HEK293 (cell line): Measurements from ENCODE around the gene PDCL3.

Source experiments
- SALL2 ChIP-seq: fragments of 450-650 bp; formaldehyde crosslinking; IDR thresholded peaks from 2 replicates; pipeline ENCODE4 v1.5.0; 2017; ENCODE audit warnings: missing biosample characterization, mild to moderate bottlenecking, missing genetic modification characterization, borderline replicate concordance
- SETDB1 ChIP-seq: IDR thresholded peaks from one replicate; pipeline ENCODE4 v1.6.1; 2017; ENCODE audit warnings: mild to moderate bottlenecking, low read length, moderate library complexity, mixed read lengths; ENCODE audit not compliant: insufficient read length
- ZBTB1 ChIP-seq: fragments of 450-650 bp; formaldehyde crosslinking; IDR thresholded peaks from 2 replicates; pipeline ENCODE4 v1.5.1; 2016; ENCODE audit warnings: missing biosample characterization, missing genetic modification characterization
- ZBTB7A ChIP-seq: fragments of 450-650 bp; formaldehyde crosslinking; IDR thresholded peaks from 2 replicates; pipeline ENCODE4 v1.5.1; 2016; ENCODE audit warnings: low read depth, missing biosample characterization, missing genetic modification characterization
- TF ChIP-seq, protein P1 (sequence below): fragments of 450-650 bp; formaldehyde crosslinking; IDR thresholded peaks from 2 replicates; pipeline ENCODE4 v1.5.1; 2016; ENCODE audit warnings: missing biosample characterization, missing genetic modification characterization, low read depth
- TF ChIP-seq, protein P2 (sequence below): sonication (generic); formaldehyde crosslinking; IDR thresholded peaks from 2 replicates; pipeline ENCODE4 v1.8.1; 2022; ENCODE audit warnings: mild to moderate bottlenecking, moderate library complexity, missing genetic modification reagents
- TF ChIP-seq, protein P3 (sequence below): fragments of 450-650 bp; formaldehyde crosslinking; IDR thresholded peaks from 2 replicates; pipeline ENCODE4 v1.5.1; 2016; ENCODE audit warnings: missing biosample characterization, missing genetic modification characterization
- TF ChIP-seq, protein P4 (sequence below): fragments of 450-650 bp; formaldehyde crosslinking; IDR thresholded peaks from 2 replicates; pipeline ENCODE4 v1.5.1; 2016; ENCODE audit warnings: missing biosample characterization, missing genetic modification characterization
- TF ChIP-seq, protein P5 (sequence below): fragments of 450-650 bp; formaldehyde crosslinking; IDR thresholded peaks from 2 replicates; pipeline ENCODE4 v1.5.1; 2016; ENCODE audit warnings: missing biosample characterization, missing genetic modification characterization

DNA sequence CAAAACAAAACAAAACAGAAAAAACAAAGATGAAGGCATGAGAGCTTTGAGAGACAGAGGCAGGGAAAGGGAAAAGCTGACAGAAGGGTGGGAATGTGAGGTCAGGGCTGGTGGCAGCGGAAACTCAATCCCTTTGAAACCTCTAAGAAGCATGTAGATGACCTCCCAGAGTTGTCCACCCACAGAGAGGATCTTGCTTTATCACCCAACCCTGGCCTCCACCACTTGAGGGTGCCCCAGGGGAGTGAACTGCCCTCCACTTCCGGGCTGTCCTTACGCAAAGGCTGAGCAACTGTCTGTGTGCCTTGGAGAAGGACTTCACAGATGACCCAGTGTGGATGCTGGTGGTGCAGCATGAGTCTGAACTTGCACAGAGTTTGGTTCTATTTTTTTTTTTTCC, 26.7 kb downstream of the PDCL3 start:
- TF ChIP-seq, protein P1, sequence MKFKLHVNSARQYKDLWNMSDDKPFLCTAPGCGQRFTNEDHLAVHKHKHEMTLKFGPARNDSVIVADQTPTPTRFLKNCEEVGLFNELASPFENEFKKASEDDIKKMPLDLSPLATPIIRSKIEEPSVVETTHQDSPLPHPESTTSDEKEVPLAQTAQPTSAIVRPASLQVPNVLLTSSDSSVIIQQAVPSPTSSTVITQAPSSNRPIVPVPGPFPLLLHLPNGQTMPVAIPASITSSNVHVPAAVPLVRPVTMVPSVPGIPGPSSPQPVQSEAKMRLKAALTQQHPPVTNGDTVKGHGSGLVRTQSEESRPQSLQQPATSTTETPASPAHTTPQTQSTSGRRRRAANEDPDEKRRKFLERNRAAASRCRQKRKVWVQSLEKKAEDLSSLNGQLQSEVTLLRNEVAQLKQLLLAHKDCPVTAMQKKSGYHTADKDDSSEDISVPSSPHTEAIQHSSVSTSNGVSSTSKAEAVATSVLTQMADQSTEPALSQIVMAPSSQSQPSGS = no peak
- TF ChIP-seq, protein P2, sequence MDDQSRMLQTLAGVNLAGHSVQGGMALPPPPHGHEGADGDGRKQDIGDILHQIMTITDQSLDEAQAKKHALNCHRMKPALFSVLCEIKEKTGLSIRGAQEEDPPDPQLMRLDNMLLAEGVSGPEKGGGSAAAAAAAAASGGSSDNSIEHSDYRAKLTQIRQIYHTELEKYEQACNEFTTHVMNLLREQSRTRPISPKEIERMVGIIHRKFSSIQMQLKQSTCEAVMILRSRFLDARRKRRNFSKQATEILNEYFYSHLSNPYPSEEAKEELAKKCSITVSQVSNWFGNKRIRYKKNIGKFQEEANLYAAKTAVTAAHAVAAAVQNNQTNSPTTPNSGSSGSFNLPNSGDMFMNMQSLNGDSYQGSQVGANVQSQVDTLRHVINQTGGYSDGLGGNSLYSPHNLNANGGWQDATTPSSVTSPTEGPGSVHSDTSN = no peak
- TF ChIP-seq SALL2 (tag by site-specific recombination) (no peak), SETDB1 (no peak), ZBTB1 (tag by site-specific recombination) (no peak), ZBTB7A (tag by site-specific recombination) (no peak)
- TF ChIP-seq, protein P3, sequence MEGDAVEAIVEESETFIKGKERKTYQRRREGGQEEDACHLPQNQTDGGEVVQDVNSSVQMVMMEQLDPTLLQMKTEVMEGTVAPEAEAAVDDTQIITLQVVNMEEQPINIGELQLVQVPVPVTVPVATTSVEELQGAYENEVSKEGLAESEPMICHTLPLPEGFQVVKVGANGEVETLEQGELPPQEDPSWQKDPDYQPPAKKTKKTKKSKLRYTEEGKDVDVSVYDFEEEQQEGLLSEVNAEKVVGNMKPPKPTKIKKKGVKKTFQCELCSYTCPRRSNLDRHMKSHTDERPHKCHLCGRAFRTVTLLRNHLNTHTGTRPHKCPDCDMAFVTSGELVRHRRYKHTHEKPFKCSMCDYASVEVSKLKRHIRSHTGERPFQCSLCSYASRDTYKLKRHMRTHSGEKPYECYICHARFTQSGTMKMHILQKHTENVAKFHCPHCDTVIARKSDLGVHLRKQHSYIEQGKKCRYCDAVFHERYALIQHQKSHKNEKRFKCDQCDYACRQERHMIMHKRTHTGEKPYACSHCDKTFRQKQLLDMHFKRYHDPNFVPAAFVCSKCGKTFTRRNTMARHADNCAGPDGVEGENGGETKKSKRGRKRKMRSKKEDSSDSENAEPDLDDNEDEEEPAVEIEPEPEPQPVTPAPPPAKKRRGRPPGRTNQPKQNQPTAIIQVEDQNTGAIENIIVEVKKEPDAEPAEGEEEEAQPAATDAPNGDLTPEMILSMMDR (tag by site-specific recombination) = no peak
- TF ChIP-seq, protein P4, sequence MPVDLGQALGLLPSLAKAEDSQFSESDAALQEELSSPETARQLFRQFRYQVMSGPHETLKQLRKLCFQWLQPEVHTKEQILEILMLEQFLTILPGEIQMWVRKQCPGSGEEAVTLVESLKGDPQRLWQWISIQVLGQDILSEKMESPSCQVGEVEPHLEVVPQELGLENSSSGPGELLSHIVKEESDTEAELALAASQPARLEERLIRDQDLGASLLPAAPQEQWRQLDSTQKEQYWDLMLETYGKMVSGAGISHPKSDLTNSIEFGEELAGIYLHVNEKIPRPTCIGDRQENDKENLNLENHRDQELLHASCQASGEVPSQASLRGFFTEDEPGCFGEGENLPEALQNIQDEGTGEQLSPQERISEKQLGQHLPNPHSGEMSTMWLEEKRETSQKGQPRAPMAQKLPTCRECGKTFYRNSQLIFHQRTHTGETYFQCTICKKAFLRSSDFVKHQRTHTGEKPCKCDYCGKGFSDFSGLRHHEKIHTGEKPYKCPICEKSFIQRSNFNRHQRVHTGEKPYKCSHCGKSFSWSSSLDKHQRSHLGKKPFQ = no peak
- TF ChIP-seq, protein P5, sequence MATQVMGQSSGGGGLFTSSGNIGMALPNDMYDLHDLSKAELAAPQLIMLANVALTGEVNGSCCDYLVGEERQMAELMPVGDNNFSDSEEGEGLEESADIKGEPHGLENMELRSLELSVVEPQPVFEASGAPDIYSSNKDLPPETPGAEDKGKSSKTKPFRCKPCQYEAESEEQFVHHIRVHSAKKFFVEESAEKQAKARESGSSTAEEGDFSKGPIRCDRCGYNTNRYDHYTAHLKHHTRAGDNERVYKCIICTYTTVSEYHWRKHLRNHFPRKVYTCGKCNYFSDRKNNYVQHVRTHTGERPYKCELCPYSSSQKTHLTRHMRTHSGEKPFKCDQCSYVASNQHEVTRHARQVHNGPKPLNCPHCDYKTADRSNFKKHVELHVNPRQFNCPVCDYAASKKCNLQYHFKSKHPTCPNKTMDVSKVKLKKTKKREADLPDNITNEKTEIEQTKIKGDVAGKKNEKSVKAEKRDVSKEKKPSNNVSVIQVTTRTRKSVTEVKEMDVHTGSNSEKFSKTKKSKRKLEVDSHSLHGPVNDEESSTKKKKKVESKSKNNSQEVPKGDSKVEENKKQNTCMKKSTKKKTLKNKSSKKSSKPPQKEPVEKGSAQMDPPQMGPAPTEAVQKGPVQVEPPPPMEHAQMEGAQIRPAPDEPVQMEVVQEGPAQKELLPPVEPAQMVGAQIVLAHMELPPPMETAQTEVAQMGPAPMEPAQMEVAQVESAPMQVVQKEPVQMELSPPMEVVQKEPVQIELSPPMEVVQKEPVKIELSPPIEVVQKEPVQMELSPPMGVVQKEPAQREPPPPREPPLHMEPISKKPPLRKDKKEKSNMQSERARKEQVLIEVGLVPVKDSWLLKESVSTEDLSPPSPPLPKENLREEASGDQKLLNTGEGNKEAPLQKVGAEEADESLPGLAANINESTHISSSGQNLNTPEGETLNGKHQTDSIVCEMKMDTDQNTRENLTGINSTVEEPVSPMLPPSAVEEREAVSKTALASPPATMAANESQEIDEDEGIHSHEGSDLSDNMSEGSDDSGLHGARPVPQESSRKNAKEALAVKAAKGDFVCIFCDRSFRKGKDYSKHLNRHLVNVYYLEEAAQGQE (tag by site-specific recombination) = no peak
